Mesothelial cell of epicardium (in vitro differentiated cells): ENCODE measurements around the gene NDFIP1. TPM values are rescaled to one million over a fixed set of nuclear protein-coding genes. Genes with fewer than 3 reads are reported as not detected.
A peak's percentile ranks its signal among the peaks of the same experiment; 100 is the strongest.

ENCODE experiments used
- DNase-seq, 2 experiments: peaks; one replicate each; pipeline ENCODE4 v3.0.0; 2021; ENCODE audit warnings: low spot score in 2 of 2; ENCODE audit not compliant: unreplicated experiment in 2 of 2
- H3K27ac Mint-ChIP-seq: 2 replicates; pipeline ENCODE4 v1.8.0; 2021; ENCODE audit warnings: mixed read lengths
- H3K27me3 Mint-ChIP-seq: 2 replicates; pipeline ENCODE4 v1.8.0; 2021; ENCODE audit warnings: low read depth, mixed read lengths
- H3K36me3 Mint-ChIP-seq: 2 replicates; pipeline ENCODE4 v1.8.0; 2021; ENCODE audit warnings: mixed read lengths
- H3K4me1 Mint-ChIP-seq: 2 replicates; pipeline ENCODE4 v1.8.0; 2021; ENCODE audit warnings: mixed read lengths
- H3K4me3 Mint-ChIP-seq: 2 replicates; pipeline ENCODE4 v1.8.0; 2021; ENCODE audit warnings: mild to moderate bottlenecking, moderate library complexity, mixed read lengths
- H3K9me3 Mint-ChIP-seq: 2 replicates; pipeline ENCODE4 v1.8.0; 2021; ENCODE audit warnings: mixed read lengths
- CTCF ChIP-seq: fragments of 200-600 bp; sonication (generic); IDR thresholded peaks from one replicate; pipeline ENCODE4 v1.5.0; 2021; ENCODE audit warnings: antibody characterized with exemption; ENCODE audit not compliant: unreplicated experiment
- total RNA-seq: library from RNA; stranded (reverse); gene quantifications from 3 replicates; pipeline ENCODE4 v1.2.1, GENCODE V29; 2021

Gene NDFIP1
- total RNA-seq, 1 donor from 2014 or later = 67.9 TPM

- TF ChIP-seq CTCF = no peak
Observed at GRCh38 chr5:142181547-142182163, 73.1 kb downstream of the NDFIP1 start.

GRCh38 chr5:142182840-142183239, 74.3 kb downstream of the NDFIP1 start:
- Mint-ChIP-seq H3K36me3 (no peaks in the 10 kb centered on the region), H3K27me3 (no peaks in the 10 kb centered on the region), H3K27ac (no peak overlapping the region), H3K4me3 (no peak overlapping the region), H3K9me3 (no peaks in the 10 kb centered on the region), H3K4me1 (peaks cover 28% of the 10 kb centered on the region)
- no peak for TF ChIP-seq CTCF
- no peak for DNase-seq

More at GRCh38 chr5:142181547-142182163, 73.1 kb downstream of the NDFIP1 start:
- DNase-seq = no peak
- no peak overlapping the region for H3K27ac Mint-ChIP-seq
- no peaks in the 10 kb centered on the region for H3K36me3 Mint-ChIP-seq
- H3K4me3 Mint-ChIP-seq = no peak overlapping the region
- no peaks in the 10 kb centered on the region for H3K27me3 Mint-ChIP-seq
- H3K4me1 Mint-ChIP-seq = peaks cover 18% of the 10 kb centered on the region
- no peaks in the 10 kb centered on the region for H3K9me3 Mint-ChIP-seq

- TF ChIP-seq CTCF = no peak
- Mint-ChIP-seq H3K9me3 (no peaks in the 10 kb centered on the region), H3K4me1 (peaks cover 28% of the 10 kb centered on the region), H3K36me3 (no peaks in the 10 kb centered on the region), H3K4me3 (no peak overlapping the region), H3K27ac (no peak overlapping the region), H3K27me3 (no peaks in the 10 kb centered on the region)
- no peak for DNase-seq
Observed at GRCh38 chr5:142183561-142183960, 75.0 kb downstream of the NDFIP1 start.

GRCh38 chr5:142184988-142185387, 76.4 kb downstream of the NDFIP1 start:
- no peaks in the 10 kb centered on the region for H3K36me3 Mint-ChIP-seq
- H3K27me3 Mint-ChIP-seq = no peaks in the 10 kb centered on the region
- no peak for DNase-seq
- no peak overlapping the region for H3K4me3 Mint-ChIP-seq
- H3K4me1 Mint-ChIP-seq = peaks cover 28% of the 10 kb centered on the region
- H3K27ac Mint-ChIP-seq = peak overlapping the region; percentile 10
- no peak for TF ChIP-seq CTCF
- H3K9me3 Mint-ChIP-seq = no peaks in the 10 kb centered on the region

- H3K36me3 Mint-ChIP-seq = no peaks in the 10 kb centered on the region
- H3K27me3 Mint-ChIP-seq = no peaks in the 10 kb centered on the region
- peaks cover 27% of the 10 kb centered on the region for H3K4me1 Mint-ChIP-seq
- no peak overlapping the region for H3K27ac Mint-ChIP-seq
- TF ChIP-seq CTCF = no peak
- no peaks in the 10 kb centered on the region for H3K9me3 Mint-ChIP-seq
- H3K4me3 Mint-ChIP-seq = no peak overlapping the region
- DNase-seq = no peak
Observed at GRCh38 chr5:142186514-142186856, 77.9 kb downstream of the NDFIP1 start.
